ENCODE results near the gene LILRB5. TPM values are rescaled to one million over a fixed set of nuclear protein-coding genes. Genes with fewer than 3 reads are reported as not detected.
"Not testable (repeated sequence)": the region's sequence is repeated elsewhere in the genome, so short reads cannot be mapped to it uniquely, and the experiment has no call there.

The LILRB5 gene
- polyA plus RNA-seq, 3 donors: 0.14 to 1.1 (median 0.17) TPM

DNA sequence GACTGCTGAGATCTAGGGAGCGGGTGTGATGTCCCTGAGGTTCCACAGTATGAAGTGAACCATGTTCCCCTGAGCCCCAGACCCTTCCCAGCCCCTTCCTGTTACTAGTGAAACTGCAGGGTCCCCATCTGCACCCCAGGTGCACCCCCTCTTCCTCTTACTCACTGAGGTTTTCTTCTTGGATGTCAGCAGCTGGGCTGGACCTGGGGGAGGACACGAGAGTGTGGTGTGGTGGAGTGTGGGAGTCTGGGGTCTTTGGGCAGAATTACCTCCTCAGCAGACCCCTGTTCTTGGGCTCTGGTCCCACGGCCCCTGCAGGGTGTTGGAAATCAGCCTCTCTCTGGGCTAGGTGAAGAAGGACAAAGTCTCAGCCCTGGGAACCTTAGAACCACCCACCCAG lies 11.1 kb downstream of the LILRB5 start:
- peak overlapping the region in 5 of 7 donors; percentile 26 to 77 (median 50) for H3K27ac Mint-ChIP-seq
- no peaks in the 10 kb centered on the region for H3K79me2 ChIP-seq (ENCODE audit: insufficient read depth, low read length)
- DNase-seq: no peak
- H3K9ac ChIP-seq (ENCODE audit: insufficient read depth, low read length, poor library complexity, severe bottlenecking): no peak overlapping the region
- no peak overlapping the region for H3K4me3 Mint-ChIP-seq
- H3K36me3 ChIP-seq (replicated peaks in 1 of 2; ENCODE audit: control insufficient read depth in 1 of 2, insufficient read depth in 2 of 2, low read length in 2 of 2): no peaks in the 10 kb centered on the region
- intact Hi-C loops (cut with micrococcal nuclease): loop anchor here in 1 of 2 donors (5.0 kb wide), 1 partner anchor 34 kb away; no protein-coding TSS in a partner anchor
- peaks cover 4 to 6% of the 10 kb centered on the region in 2 donors for H3K36me3 Mint-ChIP-seq
- H3K9me3 ChIP-seq (replicated peaks in 1 of 2; ENCODE audit: control insufficient read depth in 1 of 2, insufficient read depth in 1 of 2, low read length in 2 of 2): no peaks in the 10 kb centered on the region
- H3K9me3 Mint-ChIP-seq: no peaks in the 10 kb centered on the region
- no peaks in the 10 kb centered on the region for H4K20me1 ChIP-seq (ENCODE audit: insufficient read depth, low read length)
- peaks cover 63% of the 10 kb centered on the region for H3K4me1 Mint-ChIP-seq
- H3K4me3 ChIP-seq (replicated peaks in 1 of 3; ENCODE audit: low read depth in 2 of 3, low read length in 3 of 3): no peak overlapping the region
- no peaks in the 10 kb centered on the region for H3K27me3 ChIP-seq (ENCODE audit: control insufficient read depth in 2 of 2, insufficient read depth in 2 of 2, low read length in 2 of 2)
- no peak overlapping the region for H2AFZ ChIP-seq (ENCODE audit: insufficient read depth, low read depth, low read length, poor library complexity, severe bottlenecking)
- H3K4me2 ChIP-seq (replicated peaks; ENCODE audit: extremely low read depth, low read length, poor library complexity, severe bottlenecking): no peak overlapping the region
- 0% methylated on average over 1 of the region's 3 CpGs for WGBS (ENCODE audit: insufficient coverage)
- H3K4me1 ChIP-seq (ENCODE audit: control insufficient read depth in 1 of 2, insufficient read depth in 2 of 2, low read length in 2 of 2): peaks cover 64 to 70% of the 10 kb centered on the region in 2 donors
- no peak overlapping the region for H3K27ac ChIP-seq (ENCODE audit: low read depth in 1 of 2, low read length in 2 of 2)
- TF ChIP-seq, protein P1, sequence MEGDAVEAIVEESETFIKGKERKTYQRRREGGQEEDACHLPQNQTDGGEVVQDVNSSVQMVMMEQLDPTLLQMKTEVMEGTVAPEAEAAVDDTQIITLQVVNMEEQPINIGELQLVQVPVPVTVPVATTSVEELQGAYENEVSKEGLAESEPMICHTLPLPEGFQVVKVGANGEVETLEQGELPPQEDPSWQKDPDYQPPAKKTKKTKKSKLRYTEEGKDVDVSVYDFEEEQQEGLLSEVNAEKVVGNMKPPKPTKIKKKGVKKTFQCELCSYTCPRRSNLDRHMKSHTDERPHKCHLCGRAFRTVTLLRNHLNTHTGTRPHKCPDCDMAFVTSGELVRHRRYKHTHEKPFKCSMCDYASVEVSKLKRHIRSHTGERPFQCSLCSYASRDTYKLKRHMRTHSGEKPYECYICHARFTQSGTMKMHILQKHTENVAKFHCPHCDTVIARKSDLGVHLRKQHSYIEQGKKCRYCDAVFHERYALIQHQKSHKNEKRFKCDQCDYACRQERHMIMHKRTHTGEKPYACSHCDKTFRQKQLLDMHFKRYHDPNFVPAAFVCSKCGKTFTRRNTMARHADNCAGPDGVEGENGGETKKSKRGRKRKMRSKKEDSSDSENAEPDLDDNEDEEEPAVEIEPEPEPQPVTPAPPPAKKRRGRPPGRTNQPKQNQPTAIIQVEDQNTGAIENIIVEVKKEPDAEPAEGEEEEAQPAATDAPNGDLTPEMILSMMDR (IDR thresholded peaks at IDR 0.05): no peak
- H3K27me3 Mint-ChIP-seq (ENCODE audit: low read depth in 3 of 3): peaks cover 0 to 7% (median 4%) of the 10 kb centered on the region in 3 donors

DNA sequence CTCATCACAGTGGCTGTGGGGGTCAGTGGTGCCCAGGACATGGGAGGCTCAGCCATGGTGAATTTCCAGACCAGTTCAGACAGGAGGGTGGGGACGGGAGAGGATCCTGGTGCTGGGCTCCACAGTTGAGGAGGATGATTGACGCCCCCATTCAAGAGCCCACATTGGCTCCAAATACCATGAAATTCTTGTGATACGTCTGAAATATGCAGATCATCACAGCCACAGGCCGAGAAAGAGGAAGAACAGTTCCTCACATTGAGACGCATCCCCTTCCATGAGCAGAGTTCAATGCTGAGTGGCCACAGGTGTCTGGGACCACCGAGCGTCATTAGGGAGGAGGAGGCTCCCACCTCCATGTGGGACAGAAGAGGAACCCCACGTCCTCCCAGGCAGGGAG lies 13.3 kb downstream of the LILRB5 start:
- Histone ChIP-seq H3K4me1 (ENCODE audit: control insufficient read depth in 1 of 2, insufficient read depth in 2 of 2, low read length in 2 of 2) (peaks cover 77 to 78% of the 10 kb centered on the region in 2 donors), H3K36me3 (replicated peaks in 1 of 2; ENCODE audit: control insufficient read depth in 1 of 2, insufficient read depth in 2 of 2, low read length in 2 of 2) (peaks cover 10 to 12% of the 10 kb centered on the region in 2 donors)
- peak in 2 of 3 donors; percentile 43 to 53 for DNase-seq
- H3K79me2 ChIP-seq (ENCODE audit: insufficient read depth, low read length); H2AFZ ChIP-seq (ENCODE audit: insufficient read depth, low read depth, low read length, poor library complexity, severe bottlenecking); H3K9ac ChIP-seq (ENCODE audit: insufficient read depth, low read length, poor library complexity, severe bottlenecking); H3K9me3 Mint-ChIP-seq; H3K4me3 Mint-ChIP-seq; H3K27ac ChIP-seq (ENCODE audit: low read depth in 1 of 2, low read length in 2 of 2); H3K27me3 ChIP-seq (ENCODE audit: control insufficient read depth in 2 of 2, insufficient read depth in 2 of 2, low read length in 2 of 2); H3K4me2 ChIP-seq (replicated peaks; ENCODE audit: extremely low read depth, low read length, poor library complexity, severe bottlenecking); H3K27me3 Mint-ChIP-seq (ENCODE audit: low read depth in 3 of 3); H3K9me3 ChIP-seq (replicated peaks in 1 of 2; ENCODE audit: control insufficient read depth in 1 of 2, insufficient read depth in 1 of 2, low read length in 2 of 2); H4K20me1 ChIP-seq (ENCODE audit: insufficient read depth, low read length); intact Hi-C loops (cut with micrococcal nuclease); H3K4me3 ChIP-seq (replicated peaks in 1 of 3; ENCODE audit: low read depth in 2 of 3, low read length in 3 of 3): not testable (repeated sequence)
- peaks cover 19 to 22% of the 10 kb centered on the region in 2 donors for H3K36me3 Mint-ChIP-seq
- no CpG with 5 or more reads among the region's 8 CpGs for WGBS (ENCODE audit: insufficient coverage)
- H3K4me1 Mint-ChIP-seq: peaks cover 69% of the 10 kb centered on the region
- H3K27ac Mint-ChIP-seq: peak overlapping the region in 5 of 7 donors; percentile 81 to 96 (median 91)

Data from CD14-positive monocyte (primary cell).